HepG2 (cell line): Measurements from ENCODE around the gene PEPD. TPM values are rescaled to one million over a fixed set of nuclear protein-coding genes. Genes with fewer than 3 reads are reported as not detected.
A peak's percentile ranks its signal among the peaks of the same experiment; 100 is the strongest.

Experiments
- CENPX ChIP-seq: sonication (generic); formaldehyde crosslinking; IDR thresholded peaks from 2 replicates; pipeline ENCODE4 v1.9.0; 2021; ENCODE audit warnings: mild to moderate bottlenecking, missing genetic modification reagents, moderate library complexity
- DNMT3B ChIP-seq: conservative IDR thresholded peaks from 2 replicates; pipeline ENCODE4 v1.6.1; 2016; ENCODE audit warnings: missing biosample characterization, control low read depth
- FLYWCH1 ChIP-seq: sonication (generic); formaldehyde crosslinking; IDR thresholded peaks from 2 replicates; pipeline ENCODE4 v1.8.1; 2023; ENCODE audit warnings: mild to moderate bottlenecking, missing genetic modification reagents
- FOXC1 ChIP-seq: sonication (generic); formaldehyde crosslinking; IDR thresholded peaks from 2 replicates; pipeline ENCODE4 v1.8.0; 2022; ENCODE audit warnings: mild to moderate bottlenecking, missing genetic modification reagents, borderline replicate concordance
- MAFG ChIP-seq: sonication (generic); formaldehyde crosslinking; IDR thresholded peaks from 2 replicates; pipeline ENCODE4 v1.5.1; 2020; ENCODE audit warnings: mild to moderate bottlenecking, missing genetic modification reagents
- STAG1 ChIP-seq: sonication (generic); formaldehyde crosslinking; IDR thresholded peaks from 2 replicates; pipeline ENCODE4 v1.4.0; 2020; ENCODE audit warnings: missing genetic modification reagents
- ZFP36L2 ChIP-seq: sonication (generic); formaldehyde crosslinking; IDR thresholded peaks from 2 replicates; pipeline ENCODE4 v1.4.0; 2020; ENCODE audit warnings: missing genetic modification reagents
- ZFX ChIP-seq: sonication (generic); formaldehyde crosslinking; IDR thresholded peaks from 2 replicates; pipeline ENCODE4 v1.4.0; 2020; ENCODE audit warnings: mild to moderate bottlenecking, low read depth, missing genetic modification reagents, moderate library complexity
- ZNF431 ChIP-seq: sonication (generic); formaldehyde crosslinking; IDR thresholded peaks from 2 replicates; pipeline ENCODE4 v1.9.0; 2022; ENCODE audit warnings: missing genetic modification reagents, low read depth, mild to moderate bottlenecking, borderline replicate concordance
- ZNF556 ChIP-seq: sonication (generic); formaldehyde crosslinking; IDR thresholded peaks from 2 replicates; pipeline ENCODE4 v1.4.0; 2020; ENCODE audit warnings: mild to moderate bottlenecking, missing genetic modification reagents, borderline replicate concordance
- ZNF746 ChIP-seq: sonication (generic); formaldehyde crosslinking; IDR thresholded peaks from 2 replicates; pipeline ENCODE4 v1.8.0; 2022; ENCODE audit warnings: mild to moderate bottlenecking, missing genetic modification reagents
- ZNF766 ChIP-seq: sonication (generic); formaldehyde crosslinking; IDR thresholded peaks from 2 replicates; pipeline ENCODE4 v1.5.0; 2020; ENCODE audit warnings: missing genetic modification reagents, borderline replicate concordance
- polyA plus RNA-seq, 8 experiments: library from polyadenylated mRNA; depleted of rRNA in 3 of 8; stranded (reverse) in 7 of 8; unstranded in 1 of 8; fragments of >200 nt; fragmentation: Illumina TruSeq in 4 of 8; extraction: Trizol in 4 of 8; gene quantifications; 2 replicates each; pipeline versions ENCODE4 v1.2.1 to v1.2.3, GENCODE V29; 2011 to 2016; ENCODE audit warnings: low read depth in 4 of 8, missing spikeins in 1 of 8, mixed read lengths in 1 of 8; ENCODE audit not compliant: insufficient read depth in 1 of 8
- total RNA-seq, 5 experiments: library from RNA; depleted of rRNA; stranded (reverse); fragments of >200 nt; fragmentation: Illumina TruSeq; extraction: Trizol; gene quantifications; 2 replicates each; pipeline ENCODE4 v1.2.3, GENCODE V29; 2016; ENCODE audit warnings: low read depth in 1 of 5
- TF ChIP-seq, protein P1 (sequence below): sonication (generic); formaldehyde crosslinking; IDR thresholded peaks from 2 replicates; pipeline ENCODE4 v1.4.0; 2020; ENCODE audit warnings: missing genetic modification reagents
- TF ChIP-seq, protein P2 (sequence below): IDR thresholded peaks from 2 replicates; pipeline ENCODE4 v1.6.1; 2016; ENCODE audit warnings: missing genetic modification reagents, missing compliant biosample characterization
- TF ChIP-seq, protein P3 (sequence below): sonication (generic); formaldehyde crosslinking; IDR thresholded peaks from 2 replicates; pipeline ENCODE4 v1.4.0; 2020; ENCODE audit warnings: missing genetic modification reagents
- TF ChIP-seq, protein P4 (sequence below): sonication (generic); formaldehyde crosslinking; IDR thresholded peaks from 2 replicates; pipeline ENCODE4 v1.5.0; 2020; ENCODE audit warnings: mild to moderate bottlenecking, missing genetic modification reagents, borderline replicate concordance
- TF ChIP-seq, protein P5 (sequence below): IDR thresholded peaks from 2 replicates; pipeline ENCODE4 v1.6.1; 2016; ENCODE audit warnings: control low read depth

The PEPD gene
- total and polyA plus RNA-seq, 2 of the 13 experiments (the other 11 are each of a cell fraction or from before 2014, with no cell fraction given) = 60.7 to 75.1 TPM

DNA sequence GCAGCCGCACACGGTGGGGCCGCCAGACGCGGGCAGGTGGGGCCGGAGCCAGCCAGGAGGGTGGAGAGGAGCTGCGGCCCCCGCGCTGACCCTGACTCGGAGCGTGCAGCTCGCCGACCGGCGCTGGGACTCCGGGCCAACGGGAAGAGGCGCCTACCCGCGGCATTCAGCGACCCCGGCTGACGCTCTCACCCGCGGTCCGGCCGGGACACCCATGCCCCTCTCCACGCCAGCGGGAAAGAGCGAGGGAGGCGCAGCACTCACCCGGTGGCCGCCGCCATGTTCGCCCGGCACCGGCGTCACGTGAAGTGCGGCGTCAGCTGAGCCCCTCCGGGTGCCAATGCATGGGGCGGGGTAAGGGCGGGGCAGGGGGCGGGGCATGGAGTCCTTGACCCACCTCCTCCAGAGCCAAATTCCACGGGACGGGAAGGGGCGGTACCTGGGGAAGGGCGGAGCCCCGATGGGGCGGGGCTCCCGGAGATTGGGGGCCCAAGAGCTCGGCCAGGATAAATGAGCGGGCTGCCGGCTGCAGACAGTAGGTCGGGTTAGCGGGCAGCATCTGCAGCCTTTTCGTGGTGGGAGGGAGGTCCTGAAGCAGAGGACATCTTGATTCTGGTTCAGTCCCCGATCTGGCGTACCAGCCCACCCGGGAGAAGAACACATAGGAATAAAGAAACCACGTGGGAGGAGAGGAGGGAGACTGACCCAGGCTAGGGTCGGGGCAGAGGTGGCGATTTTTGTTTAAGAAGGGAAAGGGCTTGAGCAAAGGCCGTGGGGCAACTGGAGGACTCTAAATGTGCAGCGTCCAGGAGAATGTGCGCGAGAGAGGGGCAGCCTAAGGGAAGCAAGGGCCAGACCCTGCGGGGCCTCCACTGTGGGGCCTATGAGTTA is at the start of gene PEPD (continued):
- TF ChIP-seq, protein P1, sequence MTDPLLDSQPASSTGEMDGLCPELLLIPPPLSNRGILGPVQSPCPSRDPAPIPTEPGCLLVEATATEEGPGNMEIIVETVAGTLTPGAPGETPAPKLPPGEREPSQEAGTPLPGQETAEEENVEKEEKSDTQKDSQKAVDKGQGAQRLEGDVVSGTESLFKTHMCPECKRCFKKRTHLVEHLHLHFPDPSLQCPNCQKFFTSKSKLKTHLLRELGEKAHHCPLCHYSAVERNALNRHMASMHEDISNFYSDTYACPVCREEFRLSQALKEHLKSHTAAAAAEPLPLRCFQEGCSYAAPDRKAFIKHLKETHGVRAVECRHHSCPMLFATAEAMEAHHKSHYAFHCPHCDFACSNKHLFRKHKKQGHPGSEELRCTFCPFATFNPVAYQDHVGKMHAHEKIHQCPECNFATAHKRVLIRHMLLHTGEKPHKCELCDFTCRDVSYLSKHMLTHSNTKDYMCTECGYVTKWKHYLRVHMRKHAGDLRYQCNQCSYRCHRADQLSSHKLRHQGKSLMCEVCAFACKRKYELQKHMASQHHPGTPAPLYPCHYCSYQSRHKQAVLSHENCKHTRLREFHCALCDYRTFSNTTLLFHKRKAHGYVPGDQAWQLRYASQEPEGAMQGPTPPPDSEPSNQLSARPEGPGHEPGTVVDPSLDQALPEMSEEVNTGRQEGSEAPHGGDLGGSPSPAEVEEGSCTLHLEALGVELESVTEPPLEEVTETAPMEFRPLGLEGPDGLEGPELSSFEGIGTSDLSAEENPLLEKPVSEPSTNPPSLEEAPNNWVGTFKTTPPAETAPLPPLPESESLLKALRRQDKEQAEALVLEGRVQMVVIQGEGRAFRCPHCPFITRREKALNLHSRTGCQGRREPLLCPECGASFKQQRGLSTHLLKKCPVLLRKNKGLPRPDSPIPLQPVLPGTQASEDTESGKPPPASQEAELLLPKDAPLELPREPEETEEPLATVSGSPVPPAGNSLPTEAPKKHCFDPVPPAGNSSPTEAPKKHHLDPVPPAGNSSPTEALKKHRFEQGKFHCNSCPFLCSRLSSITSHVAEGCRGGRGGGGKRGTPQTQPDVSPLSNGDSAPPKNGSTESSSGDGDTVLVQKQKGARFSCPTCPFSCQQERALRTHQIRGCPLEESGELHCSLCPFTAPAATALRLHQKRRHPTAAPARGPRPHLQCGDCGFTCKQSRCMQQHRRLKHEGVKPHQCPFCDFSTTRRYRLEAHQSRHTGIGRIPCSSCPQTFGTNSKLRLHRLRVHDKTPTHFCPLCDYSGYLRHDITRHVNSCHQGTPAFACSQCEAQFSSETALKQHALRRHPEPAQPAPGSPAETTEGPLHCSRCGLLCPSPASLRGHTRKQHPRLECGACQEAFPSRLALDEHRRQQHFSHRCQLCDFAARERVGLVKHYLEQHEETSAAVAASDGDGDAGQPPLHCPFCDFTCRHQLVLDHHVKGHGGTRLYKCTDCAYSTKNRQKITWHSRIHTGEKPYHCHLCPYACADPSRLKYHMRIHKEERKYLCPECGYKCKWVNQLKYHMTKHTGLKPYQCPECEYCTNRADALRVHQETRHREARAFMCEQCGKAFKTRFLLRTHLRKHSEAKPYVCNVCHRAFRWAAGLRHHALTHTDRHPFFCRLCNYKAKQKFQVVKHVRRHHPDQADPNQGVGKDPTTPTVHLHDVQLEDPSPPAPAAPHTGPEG = no peak
- TF ChIP-seq ZNF746 (CRISPR knock-in tag) = no peak
- TF ChIP-seq ZNF556 (CRISPR knock-in tag) = peak; percentile 26; the same call in 1 of the 2 replicates
- TF ChIP-seq, protein P2, sequence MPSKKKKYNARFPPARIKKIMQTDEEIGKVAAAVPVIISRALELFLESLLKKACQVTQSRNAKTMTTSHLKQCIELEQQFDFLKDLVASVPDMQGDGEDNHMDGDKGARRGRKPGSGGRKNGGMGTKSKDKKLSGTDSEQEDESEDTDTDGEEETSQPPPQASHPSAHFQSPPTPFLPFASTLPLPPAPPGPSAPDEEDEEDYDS (CRISPR knock-in tag) = peak; percentile 89
- no peak for TF ChIP-seq ZNF431
- TF ChIP-seq, protein P3, sequence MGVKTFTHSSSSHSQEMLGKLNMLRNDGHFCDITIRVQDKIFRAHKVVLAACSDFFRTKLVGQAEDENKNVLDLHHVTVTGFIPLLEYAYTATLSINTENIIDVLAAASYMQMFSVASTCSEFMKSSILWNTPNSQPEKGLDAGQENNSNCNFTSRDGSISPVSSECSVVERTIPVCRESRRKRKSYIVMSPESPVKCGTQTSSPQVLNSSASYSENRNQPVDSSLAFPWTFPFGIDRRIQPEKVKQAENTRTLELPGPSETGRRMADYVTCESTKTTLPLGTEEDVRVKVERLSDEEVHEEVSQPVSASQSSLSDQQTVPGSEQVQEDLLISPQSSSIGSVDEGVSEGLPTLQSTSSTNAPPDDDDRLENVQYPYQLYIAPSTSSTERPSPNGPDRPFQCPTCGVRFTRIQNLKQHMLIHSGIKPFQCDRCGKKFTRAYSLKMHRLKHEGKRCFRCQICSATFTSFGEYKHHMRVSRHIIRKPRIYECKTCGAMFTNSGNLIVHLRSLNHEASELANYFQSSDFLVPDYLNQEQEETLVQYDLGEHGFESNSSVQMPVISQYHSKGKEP (CRISPR knock-in tag) = no peak
- no peak for TF ChIP-seq DNMT3B
- peak; percentile 78; the same call in 1 of the 2 replicates for TF ChIP-seq FOXC1 (CRISPR knock-in tag)
- no peak for TF ChIP-seq ZFP36L2 (CRISPR knock-in tag)
- 0 out of 2 replicates have a peak, but pooled peaks have one; percentile 40 for TF ChIP-seq MAFG (CRISPR knock-in tag)
- no peak for TF ChIP-seq STAG1 (CRISPR knock-in tag)
- TF ChIP-seq, protein P4, sequence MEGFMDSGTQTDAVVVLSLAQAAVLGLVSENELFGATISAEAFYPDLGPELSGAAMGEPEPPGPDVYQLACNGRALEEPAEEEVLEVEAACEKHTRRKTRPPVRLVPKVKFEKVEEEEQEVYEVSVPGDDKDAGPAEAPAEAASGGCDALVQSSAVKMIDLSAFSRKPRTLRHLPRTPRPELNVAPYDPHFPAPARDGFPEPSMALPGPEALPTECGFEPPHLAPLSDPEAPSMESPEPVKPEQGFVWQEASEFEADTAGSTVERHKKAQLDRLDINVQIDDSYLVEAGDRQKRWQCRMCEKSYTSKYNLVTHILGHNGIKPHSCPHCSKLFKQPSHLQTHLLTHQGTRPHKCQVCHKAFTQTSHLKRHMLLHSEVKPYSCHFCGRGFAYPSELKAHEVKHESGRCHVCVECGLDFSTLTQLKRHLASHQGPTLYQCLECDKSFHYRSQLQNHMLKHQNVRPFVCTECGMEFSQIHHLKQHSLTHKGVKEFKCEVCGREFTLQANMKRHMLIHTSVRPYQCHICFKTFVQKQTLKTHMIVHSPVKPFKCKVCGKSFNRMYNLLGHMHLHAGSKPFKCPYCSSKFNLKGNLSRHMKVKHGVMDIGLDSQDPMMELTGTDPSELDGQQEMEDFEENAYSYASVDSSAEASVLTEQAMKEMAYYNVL = peak; percentile 63; the same call in 1 of the 2 replicates
- no peak for TF ChIP-seq ZNF766
- peak; percentile 6 for TF ChIP-seq ZFX (CRISPR knock-in tag)
- TF ChIP-seq CENPX (CRISPR knock-in tag) = no peak
- no peak for TF ChIP-seq FLYWCH1 (CRISPR knock-in tag)
- TF ChIP-seq, protein P5, sequence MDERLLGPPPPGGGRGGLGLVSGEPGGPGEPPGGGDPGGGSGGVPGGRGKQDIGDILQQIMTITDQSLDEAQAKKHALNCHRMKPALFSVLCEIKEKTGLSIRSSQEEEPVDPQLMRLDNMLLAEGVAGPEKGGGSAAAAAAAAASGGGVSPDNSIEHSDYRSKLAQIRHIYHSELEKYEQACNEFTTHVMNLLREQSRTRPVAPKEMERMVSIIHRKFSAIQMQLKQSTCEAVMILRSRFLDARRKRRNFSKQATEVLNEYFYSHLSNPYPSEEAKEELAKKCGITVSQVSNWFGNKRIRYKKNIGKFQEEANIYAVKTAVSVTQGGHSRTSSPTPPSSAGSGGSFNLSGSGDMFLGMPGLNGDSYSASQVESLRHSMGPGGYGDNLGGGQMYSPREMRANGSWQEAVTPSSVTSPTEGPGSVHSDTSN (CRISPR knock-in tag) = no peak
